HL-60 (cell line): ENCODE measurements around the gene NCOR1.

ENCODE experiments used
- CTCF ChIP-seq: IDR thresholded peaks from one replicate; pipeline ENCODE4 v1.5.1; 2011; ENCODE audit warnings: low read length, control low read depth, inconsistent platforms; ENCODE audit not compliant: insufficient read depth
- GABPA ChIP-seq: IDR thresholded peaks from 2 replicates; pipeline ENCODE4 v1.6.1; 2012; ENCODE audit warnings: low read depth
- POLR2AphosphoS5 ChIP-seq: IDR thresholded peaks from 2 replicates; pipeline ENCODE4 v1.6.1; 2012; ENCODE audit warnings: low read depth
- REST ChIP-seq: IDR thresholded peaks from 2 replicates; pipeline ENCODE4 v1.6.1; 2012; ENCODE audit warnings: low read depth; ENCODE audit not compliant: insufficient replicate concordance
- SPI1 ChIP-seq: IDR thresholded peaks from 2 replicates; pipeline ENCODE4 v1.6.1; 2012; ENCODE audit warnings: low read depth, mild to moderate bottlenecking, borderline replicate concordance

- TF ChIP-seq CTCF: no peak
- no peak for TF ChIP-seq SPI1
- TF ChIP-seq REST: no peak
- TF ChIP-seq POLR2AphosphoS5: no peak
- no peak for TF ChIP-seq GABPA
Observed at GRCh38 chr17:15996322-15996721, 219.0 kb downstream of the NCOR1 start.
